HepG2 (cell line): Measurements from ENCODE around the gene MYADML2. TPM values are rescaled to one million over a fixed set of nuclear protein-coding genes. Genes with fewer than 3 reads are reported as not detected.
A peak's percentile ranks its signal among the peaks of the same experiment; 100 is the strongest.

Experiments used
- EEA1 ChIP-seq: sonication (generic); formaldehyde crosslinking; IDR thresholded peaks from 2 replicates; pipeline ENCODE4 v1.5.1; 2020; ENCODE audit warnings: mild to moderate bottlenecking, missing genetic modification reagents, borderline replicate concordance
- ELF3 ChIP-seq: IDR thresholded peaks from 2 replicates; pipeline ENCODE4 v1.6.1; 2016; ENCODE audit warnings: missing genetic modification reagents, missing compliant biosample characterization
- GRHL1 ChIP-seq: sonication (generic); formaldehyde crosslinking; conservative IDR thresholded peaks from 2 replicates; pipeline ENCODE4 v1.8.0; 2022; ENCODE audit warnings: missing genetic modification reagents
- HNRNPK ChIP-seq: fragments of 200-400 bp; formaldehyde crosslinking; IDR thresholded peaks from 2 replicates; pipeline ENCODE4 v1.6.1; 2018; ENCODE audit warnings: low read length, low read depth, moderate library complexity, mild to moderate bottlenecking; ENCODE audit not compliant: poor library complexity, severe bottlenecking
- HNRNPLL ChIP-seq: fragments of 200-400 bp; formaldehyde crosslinking; IDR thresholded peaks from 2 replicates; pipeline ENCODE4 v1.6.1; 2017; ENCODE audit warnings: mild to moderate bottlenecking, low read depth, low read length; ENCODE audit not compliant: poor library complexity, severe bottlenecking
- HOXA7 ChIP-seq: sonication (generic); formaldehyde crosslinking; IDR thresholded peaks from 2 replicates; pipeline ENCODE4 v1.8.1; 2022; ENCODE audit warnings: mild to moderate bottlenecking, missing genetic modification reagents, moderate library complexity
- MTF2 ChIP-seq: sonication (generic); formaldehyde crosslinking; IDR thresholded peaks from 2 replicates; pipeline ENCODE4 v1.5.0; 2020; ENCODE audit warnings: missing genetic modification reagents, borderline replicate concordance
- NR1H2 ChIP-seq: sonication (generic); formaldehyde crosslinking; IDR thresholded peaks from 2 replicates; pipeline ENCODE4 v1.8.1; 2022; ENCODE audit warnings: low read depth, missing genetic modification reagents, borderline replicate concordance
- TBL1XR1 ChIP-seq: fragments of 150-350 bp; IDR thresholded peaks from 2 replicates; pipeline ENCODE4 v1.6.1; 2014; ENCODE audit warnings: borderline replicate concordance, low read length; ENCODE audit not compliant: partially characterized antibody
- TBX2 ChIP-seq: sonication (generic); formaldehyde crosslinking; IDR thresholded peaks from 2 replicates; pipeline ENCODE4 v1.5.0; 2020; ENCODE audit warnings: missing genetic modification reagents, mild to moderate bottlenecking, borderline replicate concordance
- ZBTB37 ChIP-seq: sonication (generic); formaldehyde crosslinking; IDR thresholded peaks from 2 replicates; pipeline ENCODE4 v1.4.0; 2020; ENCODE audit warnings: mild to moderate bottlenecking, missing genetic modification reagents
- ZBTB38 ChIP-seq: sonication (generic); formaldehyde crosslinking; IDR thresholded peaks from 2 replicates; pipeline ENCODE4 v1.5.1; 2020; ENCODE audit warnings: mild to moderate bottlenecking, missing genetic modification reagents
- ZNF552 ChIP-seq: sonication (generic); formaldehyde crosslinking; IDR thresholded peaks from 2 replicates; pipeline ENCODE4 v1.9.0; 2022; ENCODE audit warnings: missing genetic modification reagents, mild to moderate bottlenecking, borderline replicate concordance
- ZZZ3 ChIP-seq: sonication (generic); formaldehyde crosslinking; IDR thresholded peaks from 2 replicates; pipeline ENCODE4 v1.4.0; 2020; ENCODE audit warnings: missing genetic modification reagents, mild to moderate bottlenecking, borderline replicate concordance
- polyA plus RNA-seq, 8 experiments: library from polyadenylated mRNA; depleted of rRNA in 3 of 8; stranded (reverse) in 7 of 8; unstranded in 1 of 8; fragments of >200 nt; fragmentation: Illumina TruSeq in 4 of 8; extraction: Trizol in 4 of 8; gene quantifications; 2 replicates each; pipeline versions ENCODE4 v1.2.1 to v1.2.3, GENCODE V29; 2011 to 2016; ENCODE audit warnings: low read depth in 4 of 8, missing spikeins in 1 of 8, mixed read lengths in 1 of 8; ENCODE audit not compliant: insufficient read depth in 1 of 8
- total RNA-seq, 5 experiments: library from RNA; depleted of rRNA; stranded (reverse); fragments of >200 nt; fragmentation: Illumina TruSeq; extraction: Trizol; gene quantifications; 2 replicates each; pipeline ENCODE4 v1.2.3, GENCODE V29; 2016; ENCODE audit warnings: low read depth in 1 of 5
- TF ChIP-seq, protein P1 (sequence below): IDR thresholded peaks from 2 replicates; pipeline ENCODE4 v1.6.1; 2016; ENCODE audit warnings: mild to moderate bottlenecking
- TF ChIP-seq, protein P2 (sequence below): IDR thresholded peaks from 2 replicates; pipeline ENCODE4 v1.6.1; 2016; ENCODE audit warnings: missing compliant biosample characterization, missing genetic modification reagents, borderline replicate concordance
- TF ChIP-seq, protein P3 (sequence below): sonication (generic); formaldehyde crosslinking; conservative IDR thresholded peaks from 2 replicates; pipeline ENCODE4 v1.4.0; 2020; ENCODE audit warnings: missing genetic modification reagents

MYADML2 gene
- total and polyA plus RNA-seq, 2 of the 13 experiments (the other 11 are each of a cell fraction or from before 2014, with no cell fraction given): not detected

DNA sequence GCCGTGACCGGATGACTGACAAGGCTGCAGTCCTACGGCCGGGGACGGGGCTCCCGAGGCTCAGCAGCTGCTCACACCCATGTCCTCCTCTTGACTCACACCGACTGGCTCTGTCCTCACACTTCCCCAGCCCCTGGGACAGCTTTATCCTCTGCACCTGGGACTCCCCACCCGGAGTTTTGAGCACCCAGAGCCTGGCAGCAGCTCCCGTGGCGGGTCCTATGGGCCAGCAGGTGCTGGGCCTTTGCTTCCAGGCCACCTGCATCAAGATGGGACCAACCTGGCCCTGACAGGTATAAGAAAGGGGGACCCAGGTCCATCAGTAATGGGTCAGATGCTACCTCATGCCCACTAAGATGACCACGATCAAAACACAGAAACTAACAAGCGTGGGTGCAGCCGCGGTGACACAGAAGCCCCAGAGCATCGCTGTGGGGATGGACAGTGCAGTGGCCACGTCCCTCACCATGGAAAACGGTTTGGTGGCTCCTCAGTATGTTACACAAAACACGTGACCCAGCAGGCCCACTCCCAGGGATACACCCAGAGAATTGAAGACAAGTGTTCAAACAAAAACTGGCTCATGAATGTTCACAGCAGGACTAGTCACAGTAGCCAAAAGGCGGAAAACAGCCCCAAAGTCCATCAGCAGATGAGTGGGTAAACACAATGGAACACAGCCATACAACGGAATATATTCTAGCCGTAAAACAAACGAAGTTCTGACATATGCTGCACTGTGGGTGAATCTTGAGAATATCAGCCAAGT lies 17.2 kb upstream of the MYADML2 start (continued):
- TF ChIP-seq HNRNPLL (peak; percentile 31), ZNF552 (CRISPR knock-in tag) (no peak), EEA1 (no peak), NR1H2 (no peak), ZBTB37 (CRISPR knock-in tag) (peak; percentile 55; the same call in 1 of the 2 replicates), MTF2 (CRISPR knock-in tag) (no peak), ZBTB38 (0 out of 2 replicates have a peak, but pooled peaks have one; percentile 54), TBX2 (peak; percentile 51; the same call in 1 of the 2 replicates), ELF3 (CRISPR knock-in tag) (peak; percentile 80), ZZZ3 (no peak), GRHL1 (CRISPR knock-in tag) (no peak), TBL1XR1 (no peak), HOXA7 (CRISPR knock-in tag) (no peak), HNRNPK (peak; percentile 60)
- TF ChIP-seq, protein P1, sequence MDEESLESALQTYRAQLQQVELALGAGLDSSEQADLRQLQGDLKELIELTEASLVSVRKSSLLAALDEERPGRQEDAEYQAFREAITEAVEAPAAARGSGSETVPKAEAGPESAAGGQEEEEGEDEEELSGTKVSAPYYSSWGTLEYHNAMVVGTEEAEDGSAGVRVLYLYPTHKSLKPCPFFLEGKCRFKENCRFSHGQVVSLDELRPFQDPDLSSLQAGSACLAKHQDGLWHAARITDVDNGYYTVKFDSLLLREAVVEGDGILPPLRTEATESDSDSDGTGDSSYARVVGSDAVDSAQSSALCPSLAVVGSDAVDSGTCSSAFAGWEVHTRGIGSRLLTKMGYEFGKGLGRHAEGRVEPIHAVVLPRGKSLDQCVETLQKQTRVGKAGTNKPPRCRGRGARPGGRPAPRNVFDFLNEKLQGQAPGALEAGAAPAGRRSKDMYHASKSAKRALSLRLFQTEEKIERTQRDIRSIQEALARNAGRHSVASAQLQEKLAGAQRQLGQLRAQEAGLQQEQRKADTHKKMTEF (CRISPR knock-in tag): no peak; the same call in 1 of the 2 replicates
- TF ChIP-seq, protein P2, sequence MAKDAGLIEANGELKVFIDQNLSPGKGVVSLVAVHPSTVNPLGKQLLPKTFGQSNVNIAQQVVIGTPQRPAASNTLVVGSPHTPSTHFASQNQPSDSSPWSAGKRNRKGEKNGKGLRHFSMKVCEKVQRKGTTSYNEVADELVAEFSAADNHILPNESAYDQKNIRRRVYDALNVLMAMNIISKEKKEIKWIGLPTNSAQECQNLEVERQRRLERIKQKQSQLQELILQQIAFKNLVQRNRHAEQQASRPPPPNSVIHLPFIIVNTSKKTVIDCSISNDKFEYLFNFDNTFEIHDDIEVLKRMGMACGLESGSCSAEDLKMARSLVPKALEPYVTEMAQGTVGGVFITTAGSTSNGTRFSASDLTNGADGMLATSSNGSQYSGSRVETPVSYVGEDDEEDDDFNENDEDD: peak; percentile 59; the same call in 1 of the 2 replicates
- TF ChIP-seq, protein P3, sequence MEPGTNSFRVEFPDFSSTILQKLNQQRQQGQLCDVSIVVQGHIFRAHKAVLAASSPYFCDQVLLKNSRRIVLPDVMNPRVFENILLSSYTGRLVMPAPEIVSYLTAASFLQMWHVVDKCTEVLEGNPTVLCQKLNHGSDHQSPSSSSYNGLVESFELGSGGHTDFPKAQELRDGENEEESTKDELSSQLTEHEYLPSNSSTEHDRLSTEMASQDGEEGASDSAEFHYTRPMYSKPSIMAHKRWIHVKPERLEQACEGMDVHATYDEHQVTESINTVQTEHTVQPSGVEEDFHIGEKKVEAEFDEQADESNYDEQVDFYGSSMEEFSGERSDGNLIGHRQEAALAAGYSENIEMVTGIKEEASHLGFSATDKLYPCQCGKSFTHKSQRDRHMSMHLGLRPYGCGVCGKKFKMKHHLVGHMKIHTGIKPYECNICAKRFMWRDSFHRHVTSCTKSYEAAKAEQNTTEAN (CRISPR knock-in tag): 0 out of 2 replicates have a peak, but pooled peaks have one; percentile 34
